ENCODE data around the gene GJC2.

DNA sequence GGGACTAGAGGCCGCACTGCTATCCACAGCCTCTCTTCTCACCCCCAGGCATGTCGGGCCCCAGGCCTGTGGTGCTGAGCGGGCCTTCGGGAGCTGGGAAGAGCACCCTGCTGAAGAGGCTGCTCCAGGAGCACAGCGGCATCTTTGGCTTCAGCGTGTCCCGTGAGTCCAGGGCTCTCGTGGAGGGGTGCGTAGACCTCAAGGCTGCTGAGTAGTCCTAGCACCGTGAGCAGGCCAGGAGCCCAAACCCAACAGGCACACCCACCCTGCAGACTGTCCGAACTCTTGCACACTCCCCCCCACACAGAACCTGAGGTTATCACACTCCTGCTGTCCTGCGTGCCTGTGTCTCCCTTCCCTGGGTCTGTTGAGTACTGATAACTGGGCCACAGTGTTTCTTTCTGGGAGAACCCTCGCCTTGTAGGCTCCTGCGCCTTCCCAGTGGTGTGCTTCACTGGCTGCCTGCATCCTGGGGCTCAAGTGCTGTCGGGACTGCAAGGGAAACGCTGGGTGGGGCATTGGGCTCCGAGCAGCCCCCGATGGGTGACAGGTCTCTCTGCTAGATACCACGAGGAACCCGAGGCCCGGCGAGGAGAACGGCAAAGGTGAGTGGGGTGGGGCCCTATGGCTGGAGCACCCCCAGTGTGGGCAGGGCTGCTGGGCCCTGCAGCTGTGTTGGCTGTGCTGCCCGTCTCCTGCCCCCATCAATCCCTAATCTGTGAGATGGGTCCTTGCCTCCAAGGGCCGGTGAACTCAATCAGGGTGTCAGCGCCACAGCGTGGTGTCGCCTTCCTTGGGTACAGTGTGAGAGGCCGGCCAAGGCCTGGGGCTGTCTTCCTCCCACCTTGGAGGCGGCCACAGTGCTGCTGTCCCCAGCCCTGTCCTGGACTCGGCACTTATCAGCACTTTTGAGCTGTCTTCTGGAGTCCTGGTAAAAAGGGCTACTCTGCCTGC is 4.0 kb upstream of the GJC2 start:
- TF ChIP-seq, protein P1, sequence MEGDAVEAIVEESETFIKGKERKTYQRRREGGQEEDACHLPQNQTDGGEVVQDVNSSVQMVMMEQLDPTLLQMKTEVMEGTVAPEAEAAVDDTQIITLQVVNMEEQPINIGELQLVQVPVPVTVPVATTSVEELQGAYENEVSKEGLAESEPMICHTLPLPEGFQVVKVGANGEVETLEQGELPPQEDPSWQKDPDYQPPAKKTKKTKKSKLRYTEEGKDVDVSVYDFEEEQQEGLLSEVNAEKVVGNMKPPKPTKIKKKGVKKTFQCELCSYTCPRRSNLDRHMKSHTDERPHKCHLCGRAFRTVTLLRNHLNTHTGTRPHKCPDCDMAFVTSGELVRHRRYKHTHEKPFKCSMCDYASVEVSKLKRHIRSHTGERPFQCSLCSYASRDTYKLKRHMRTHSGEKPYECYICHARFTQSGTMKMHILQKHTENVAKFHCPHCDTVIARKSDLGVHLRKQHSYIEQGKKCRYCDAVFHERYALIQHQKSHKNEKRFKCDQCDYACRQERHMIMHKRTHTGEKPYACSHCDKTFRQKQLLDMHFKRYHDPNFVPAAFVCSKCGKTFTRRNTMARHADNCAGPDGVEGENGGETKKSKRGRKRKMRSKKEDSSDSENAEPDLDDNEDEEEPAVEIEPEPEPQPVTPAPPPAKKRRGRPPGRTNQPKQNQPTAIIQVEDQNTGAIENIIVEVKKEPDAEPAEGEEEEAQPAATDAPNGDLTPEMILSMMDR (IDR thresholded peaks at IDR 0.05): no peak
- TF ChIP-seq SP1 (CRISPR knock-in tag; conservative IDR thresholded peaks at IDR 0.05): no peak
- TF ChIP-seq ESRRA (CRISPR knock-in tag; IDR thresholded peaks at IDR 0.05; ENCODE audit: borderline replicate concordance): no peak
- TF ChIP-seq FOXJ3 (CRISPR knock-in tag; IDR thresholded peaks at IDR 0.05; ENCODE audit: borderline replicate concordance): no peak
- TF ChIP-seq, protein P2, sequence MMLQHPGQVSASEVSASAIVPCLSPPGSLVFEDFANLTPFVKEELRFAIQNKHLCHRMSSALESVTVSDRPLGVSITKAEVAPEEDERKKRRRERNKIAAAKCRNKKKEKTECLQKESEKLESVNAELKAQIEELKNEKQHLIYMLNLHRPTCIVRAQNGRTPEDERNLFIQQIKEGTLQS (CRISPR knock-in tag; conservative IDR thresholded peaks at IDR 0.05): no peak
- TF ChIP-seq NR2C2 (CRISPR knock-in tag; IDR thresholded peaks at IDR 0.05): no peak
- TF ChIP-seq, protein P3, sequence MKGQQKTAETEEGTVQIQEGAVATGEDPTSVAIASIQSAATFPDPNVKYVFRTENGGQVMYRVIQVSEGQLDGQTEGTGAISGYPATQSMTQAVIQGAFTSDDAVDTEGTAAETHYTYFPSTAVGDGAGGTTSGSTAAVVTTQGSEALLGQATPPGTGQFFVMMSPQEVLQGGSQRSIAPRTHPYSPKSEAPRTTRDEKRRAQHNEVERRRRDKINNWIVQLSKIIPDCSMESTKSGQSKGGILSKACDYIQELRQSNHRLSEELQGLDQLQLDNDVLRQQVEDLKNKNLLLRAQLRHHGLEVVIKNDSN (CRISPR knock-in tag; IDR thresholded peaks at IDR 0.05): no peak
- TF ChIP-seq ELF4 (CRISPR knock-in tag; IDR thresholded peaks at IDR 0.05; ENCODE audit: low read depth): no peak
- TF ChIP-seq, protein P4, sequence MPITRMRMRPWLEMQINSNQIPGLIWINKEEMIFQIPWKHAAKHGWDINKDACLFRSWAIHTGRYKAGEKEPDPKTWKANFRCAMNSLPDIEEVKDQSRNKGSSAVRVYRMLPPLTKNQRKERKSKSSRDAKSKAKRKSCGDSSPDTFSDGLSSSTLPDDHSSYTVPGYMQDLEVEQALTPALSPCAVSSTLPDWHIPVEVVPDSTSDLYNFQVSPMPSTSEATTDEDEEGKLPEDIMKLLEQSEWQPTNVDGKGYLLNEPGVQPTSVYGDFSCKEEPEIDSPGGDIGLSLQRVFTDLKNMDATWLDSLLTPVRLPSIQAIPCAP (CRISPR knock-in tag; IDR thresholded peaks at IDR 0.05): no peak
- TF ChIP-seq FOXK1 (CRISPR knock-in tag; IDR thresholded peaks at IDR 0.05): no peak
- TF ChIP-seq, protein P5, sequence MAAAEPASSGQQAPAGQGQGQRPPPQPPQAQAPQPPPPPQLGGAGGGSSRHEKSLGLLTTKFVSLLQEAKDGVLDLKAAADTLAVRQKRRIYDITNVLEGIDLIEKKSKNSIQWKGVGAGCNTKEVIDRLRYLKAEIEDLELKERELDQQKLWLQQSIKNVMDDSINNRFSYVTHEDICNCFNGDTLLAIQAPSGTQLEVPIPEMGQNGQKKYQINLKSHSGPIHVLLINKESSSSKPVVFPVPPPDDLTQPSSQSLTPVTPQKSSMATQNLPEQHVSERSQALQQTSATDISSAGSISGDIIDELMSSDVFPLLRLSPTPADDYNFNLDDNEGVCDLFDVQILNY (CRISPR knock-in tag; IDR thresholded peaks at IDR 0.05): no peak
- TF ChIP-seq, protein P6, sequence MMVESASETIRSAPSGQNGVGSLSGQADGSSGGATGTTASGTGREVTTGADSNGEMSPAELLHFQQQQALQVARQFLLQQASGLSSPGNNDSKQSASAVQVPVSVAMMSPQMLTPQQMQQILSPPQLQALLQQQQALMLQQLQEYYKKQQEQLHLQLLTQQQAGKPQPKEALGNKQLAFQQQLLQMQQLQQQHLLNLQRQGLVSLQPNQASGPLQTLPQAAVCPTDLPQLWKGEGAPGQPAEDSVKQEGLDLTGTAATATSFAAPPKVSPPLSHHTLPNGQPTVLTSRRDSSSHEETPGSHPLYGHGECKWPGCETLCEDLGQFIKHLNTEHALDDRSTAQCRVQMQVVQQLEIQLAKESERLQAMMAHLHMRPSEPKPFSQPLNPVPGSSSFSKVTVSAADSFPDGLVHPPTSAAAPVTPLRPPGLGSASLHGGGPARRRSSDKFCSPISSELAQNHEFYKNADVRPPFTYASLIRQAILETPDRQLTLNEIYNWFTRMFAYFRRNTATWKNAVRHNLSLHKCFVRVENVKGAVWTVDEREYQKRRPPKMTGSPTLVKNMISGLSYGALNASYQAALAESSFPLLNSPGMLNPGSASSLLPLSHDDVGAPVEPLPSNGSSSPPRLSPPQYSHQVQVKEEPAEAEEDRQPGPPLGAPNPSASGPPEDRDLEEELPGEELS (CRISPR knock-in tag; IDR thresholded peaks at IDR 0.05): no peak
- TF ChIP-seq ETV6 (CRISPR knock-in tag; IDR thresholded peaks at IDR 0.05): no peak
